ENCODE data around the gene CDCP1.

- TF ChIP-seq GATA3 (IDR thresholded peaks at IDR 0.05; ENCODE audit: low read depth, low read length): no peak
- TF ChIP-seq GATA2 (IDR thresholded peaks at IDR 0.05; ENCODE audit: low read depth, low read length): no peak
Observed at GRCh38 chr3:45106874-45107273, 39.3 kb downstream of the CDCP1 start.

Measured in SH-SY5Y (cell line).